A549 (cell line): ENCODE measurements around the gene ULBP3. TPM values are rescaled to one million over a fixed set of nuclear protein-coding genes. Genes with fewer than 3 reads are reported as not detected.

Source experiments
- ATAC-seq, 2 experiments: fragments of 200-7000 bp in 1 of 2; fragments of >200 bp in 1 of 2; cut with Nextera tagmentation in 1 of 2; cut with Tn5 transposase in 1 of 2; 3 replicates each; pipeline versions ENCODE4 v1.8.0 to v1.9.1; 2018 to 2020; ENCODE audit warnings: mild to moderate bottlenecking in 1 of 2, moderate library complexity in 1 of 2
- CTCF ChIA-PET: fragments of 300-600 bp; sonication (Branson Sonifier 250); formaldehyde crosslinking; extraction: SDS; loops from one replicate; lab custom pipeline; 2021; ENCODE audit warnings: antibody characterized with exemption, inconsistent platforms; lab: Yijun Ruan, JAX
- POLR2A ChIA-PET: fragments of 350-600 bp; formaldehyde crosslinking; extraction: SDS; loops from one replicate; lab custom pipeline; 2021; ENCODE audit warnings: antibody characterized with exemption, inconsistent platforms; lab: Yijun Ruan, JAX
- DNase-seq, 2 experiments: peaks; one replicate each; pipeline versions ENCODE4 v3.0.0 to v3.0.0-alpha.2; 2011 to 2016; ENCODE audit warnings: low read depth in 1 of 2, low spot score in 1 of 2
- FAIRE-seq: peaks from 2 replicates; lab custom pipeline; 2011; peaks lifted over from hg19 to GRCh38; lab: Jason Lieb, UNC
- H3K27ac ChIP-seq, 2 experiments: fragments of >200 bp; sonication (Bioruptor Twin); formaldehyde crosslinking; 3 replicates each; pipeline ENCODE4 v1.5.1; 2016 to 2017
- H3K4me1 ChIP-seq: fragments of >200 bp; sonication (Bioruptor Twin); formaldehyde crosslinking; 3 replicates; pipeline ENCODE4 v1.6.1; 2016
- H3K4me2 ChIP-seq: fragments of >200 bp; sonication (Bioruptor Twin); formaldehyde crosslinking; 3 replicates; pipeline ENCODE4 v1.6.1; 2016
- H3K4me3 ChIP-seq: fragments of >200 bp; sonication (Bioruptor Twin); formaldehyde crosslinking; 3 replicates; pipeline ENCODE4 v1.5.1; 2016
- H3K9me3 ChIP-seq: fragments of >200 bp; sonication (Bioruptor Twin); formaldehyde crosslinking; 3 replicates; pipeline ENCODE4 v1.6.1; 2016
- CHD4 ChIP-seq: fragments of 200-600 bp; sonication (generic); IDR thresholded peaks from 2 replicates; pipeline ENCODE4 v1.6.1; 2016; ENCODE audit warnings: antibody characterized with exemption, mild to moderate bottlenecking, borderline replicate concordance
- EHF ChIP-seq: fragments of 250-450 bp; sonication (Bioruptor Pico); IDR thresholded peaks from 2 replicates; pipeline ENCODE4 v1.5.0; 2020; ENCODE audit warnings: mild to moderate bottlenecking
- FOSB ChIP-seq: fragments of 250-450 bp; sonication (Bioruptor Pico); IDR thresholded peaks from 2 replicates; pipeline ENCODE4 v1.5.0; 2020; ENCODE audit warnings: mild to moderate bottlenecking, moderate library complexity
- FOSL2 ChIP-seq, 2 experiments: fragments of 450-650 bp in 1 of 2; fragments of >200 bp in 1 of 2; sonication (Bioruptor Twin) in 1 of 2; formaldehyde crosslinking; IDR thresholded peaks; 2 replicates each; pipeline versions ENCODE4 v1.5.0 to v1.6.1; 2016 to 2020; ENCODE audit warnings: mild to moderate bottlenecking in 1 of 2, moderate library complexity in 1 of 2
- HDAC2 ChIP-seq: fragments of 200-600 bp; sonication (generic); IDR thresholded peaks from 2 replicates; pipeline ENCODE4 v1.6.1; 2016
- HOXA7 ChIP-seq: fragments of 250-450 bp; sonication (Bioruptor Pico); IDR thresholded peaks from 2 replicates; pipeline ENCODE4 v1.5.0; 2020; ENCODE audit warnings: mild to moderate bottlenecking, moderate library complexity
- HOXB5 ChIP-seq: fragments of 250-450 bp; sonication (Bioruptor Pico); IDR thresholded peaks from 2 replicates; pipeline ENCODE4 v1.5.0; 2020; ENCODE audit warnings: mild to moderate bottlenecking, moderate library complexity
- KDM1A ChIP-seq: fragments of 200-600 bp; sonication (generic); IDR thresholded peaks from 2 replicates; pipeline ENCODE4 v1.6.1; 2016; ENCODE audit warnings: low read depth, mild to moderate bottlenecking
- KDM5A ChIP-seq: fragments of 200-600 bp; sonication (generic); IDR thresholded peaks from 2 replicates; pipeline ENCODE4 v1.6.1; 2016; ENCODE audit warnings: antibody characterized with exemption, mild to moderate bottlenecking
- MAZ ChIP-seq: fragments of 150-350 bp; IDR thresholded peaks from 2 replicates; pipeline ENCODE4 v1.6.1; 2014; ENCODE audit warnings: antibody characterized with exemption, low read depth, low read length, borderline replicate concordance
- MYC ChIP-seq: IDR thresholded peaks from 2 replicates; pipeline ENCODE4 v1.6.1; 2012; ENCODE audit warnings: mild to moderate bottlenecking, inconsistent platforms, low read length, improper control_type of control experiment, borderline replicate concordance
- POLR2AphosphoS2 ChIP-seq: conservative IDR thresholded peaks from 2 replicates; pipeline ENCODE4 v1.6.1; 2012; ENCODE audit warnings: low read length, improper control_type of control experiment, inconsistent platforms
- RAD21 ChIP-seq, 2 experiments: fragments of >200 bp in 1 of 2; sonication (Bioruptor Twin) in 1 of 2; formaldehyde crosslinking in 1 of 2; IDR thresholded peaks in 1 of 2; conservative IDR thresholded peaks in 1 of 2; 2 replicates in 1 of 2; 3 replicates in 1 of 2; pipeline ENCODE4 v1.6.1; 2012 to 2018; ENCODE audit warnings: inconsistent platforms in 1 of 2
- RFX5 ChIP-seq: fragments of 450-650 bp; IDR thresholded peaks from 2 replicates; pipeline ENCODE4 v1.7.1; 2014; ENCODE audit warnings: antibody characterized with exemption, mild to moderate bottlenecking, moderate library complexity
- RNF2 ChIP-seq: fragments of 200-600 bp; sonication (generic); IDR thresholded peaks from 2 replicates; pipeline ENCODE4 v1.6.1; 2016; ENCODE audit warnings: low read depth, mild to moderate bottlenecking, antibody characterized with exemption, moderate library complexity, borderline replicate concordance
- TFCP2L1 ChIP-seq: fragments of 250-450 bp; sonication (Bioruptor Pico); IDR thresholded peaks from 2 replicates; pipeline ENCODE4 v1.5.0; 2021; ENCODE audit warnings: mild to moderate bottlenecking
- TP53 ChIP-seq: fragments of 250-450 bp; sonication (Bioruptor Pico); IDR thresholded peaks from 2 replicates; pipeline ENCODE4 v1.5.0; 2021; ENCODE audit warnings: mild to moderate bottlenecking, moderate library complexity
- ZFP36 ChIP-seq: fragments of 450-650 bp; IDR thresholded peaks from 2 replicates; pipeline ENCODE4 v1.6.1; 2014; ENCODE audit warnings: borderline replicate concordance; ENCODE audit not compliant: partially characterized antibody
- ZNF302 ChIP-seq: fragments of 250-450 bp; sonication (Bioruptor Pico); IDR thresholded peaks from 2 replicates; pipeline ENCODE4 v1.9.0; 2021; ENCODE audit warnings: inconsistent platforms, mild to moderate bottlenecking, moderate library complexity
- ZSCAN20 ChIP-seq: fragments of 250-450 bp; sonication (Bioruptor Pico); IDR thresholded peaks from 2 replicates; pipeline ENCODE4 v1.8.0; 2022; ENCODE audit warnings: mild to moderate bottlenecking, moderate library complexity
- WGBS: methylation state at CpG from one replicate; pipeline ENCODE4 v1.1.6; 2017; ENCODE audit errors: missing lambda C conversion rate; 5-methylcytosine and 5-hydroxymethylcytosine counted together
- polyA plus RNA-seq, 4 experiments: library from polyadenylated mRNA; depleted of rRNA in 3 of 4; stranded (reverse); fragments of >200 nt; fragmentation: RNase III in 1 of 4; extraction: RNeasy Plus Mini Kit Qiagen cat#74134 plus additional on column Dnase treatment in 1 of 4; gene quantifications; 2 replicates in 3 of 4; 3 replicates in 1 of 4; pipeline ENCODE4 v1.2.3, GENCODE V29; 2011 to 2017
- TF ChIP-seq, protein P1 (sequence below): fragments of 450-650 bp; IDR thresholded peaks from 2 replicates; pipeline ENCODE4 v1.6.1; 2014; ENCODE audit warnings: antibody characterized with exemption
- TF ChIP-seq, protein P2 (sequence below): fragments of 250-450 bp; sonication (Bioruptor Pico); IDR thresholded peaks from 2 replicates; pipeline ENCODE4 v1.5.0; 2020; ENCODE audit warnings: low read depth, mild to moderate bottlenecking, moderate library complexity
- TF ChIP-seq, protein P3 (sequence below): fragments of >200 bp; sonication (Bioruptor Twin); formaldehyde crosslinking; IDR thresholded peaks from 3 replicates; pipeline ENCODE4 v1.5.1; 2016
- TF ChIP-seq, protein P4 (sequence below): IDR thresholded peaks from 2 replicates; pipeline ENCODE4 v1.6.1; 2012; ENCODE audit warnings: low read depth, borderline replicate concordance
- TF ChIP-seq, protein P5 (sequence below): IDR thresholded peaks from 2 replicates; pipeline ENCODE4 v1.6.1; 2012

ULBP3 gene
- polyA plus RNA-seq, 2 of the 4 experiments (the other 2 are of a cell fraction): 2.7 to 3.4 TPM

DNA sequence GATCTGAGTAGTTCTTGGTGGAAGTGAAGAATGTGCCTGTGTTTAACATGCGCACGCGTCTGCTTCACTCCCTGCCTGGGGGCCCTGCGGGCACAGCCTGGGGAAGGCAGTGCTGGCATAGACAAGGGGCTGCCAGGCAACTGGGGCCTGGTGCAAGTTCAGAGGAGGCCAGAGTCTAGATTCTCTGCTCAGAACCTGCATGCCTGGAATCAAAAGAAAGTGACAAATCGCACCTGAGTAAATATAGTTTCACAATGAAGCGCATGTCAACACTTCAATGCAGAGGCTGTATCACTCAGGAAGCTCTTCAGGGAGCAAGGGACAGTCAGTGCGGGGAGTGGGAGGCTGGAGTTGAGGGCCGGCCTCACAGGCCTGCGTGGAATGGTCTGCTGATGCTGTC lies 49.7 kb upstream of the ULBP3 start:
- H3K4me3 ChIP-seq: no peak overlapping the region
- FAIRE-seq (no peak), ATAC-seq (0 out of 6 replicates have a peak, but pooled peaks of 1 of the 2 experiments have one; percentile 24), DNase-seq (no peak)
- ChIA-PET CTCF (interaction anchor here (1.2 kb wide), 1 partner anchor 38 kb away, joined by 4 read pairs; no protein-coding TSS in a partner anchor), POLR2A (no interaction called here)
- H3K27ac ChIP-seq: no peak overlapping the region
- TF ChIP-seq TFCP2L1 (no peak), MYC (no peak), ZNF302 (CRISPR knock-in tag) (no peak), CHD4 (no peak)
- TF ChIP-seq, protein P1, sequence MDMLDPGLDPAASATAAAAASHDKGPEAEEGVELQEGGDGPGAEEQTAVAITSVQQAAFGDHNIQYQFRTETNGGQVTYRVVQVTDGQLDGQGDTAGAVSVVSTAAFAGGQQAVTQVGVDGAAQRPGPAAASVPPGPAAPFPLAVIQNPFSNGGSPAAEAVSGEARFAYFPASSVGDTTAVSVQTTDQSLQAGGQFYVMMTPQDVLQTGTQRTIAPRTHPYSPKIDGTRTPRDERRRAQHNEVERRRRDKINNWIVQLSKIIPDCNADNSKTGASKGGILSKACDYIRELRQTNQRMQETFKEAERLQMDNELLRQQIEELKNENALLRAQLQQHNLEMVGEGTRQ: no peak
- TF ChIP-seq, protein P2, sequence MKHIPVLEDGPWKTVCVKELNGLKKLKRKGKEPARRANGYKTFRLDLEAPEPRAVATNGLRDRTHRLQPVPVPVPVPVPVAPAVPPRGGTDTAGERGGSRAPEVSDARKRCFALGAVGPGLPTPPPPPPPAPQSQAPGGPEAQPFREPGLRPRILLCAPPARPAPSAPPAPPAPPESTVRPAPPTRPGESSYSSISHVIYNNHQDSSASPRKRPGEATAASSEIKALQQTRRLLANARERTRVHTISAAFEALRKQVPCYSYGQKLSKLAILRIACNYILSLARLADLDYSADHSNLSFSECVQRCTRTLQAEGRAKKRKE: no peak
- TF ChIP-seq, protein P3, sequence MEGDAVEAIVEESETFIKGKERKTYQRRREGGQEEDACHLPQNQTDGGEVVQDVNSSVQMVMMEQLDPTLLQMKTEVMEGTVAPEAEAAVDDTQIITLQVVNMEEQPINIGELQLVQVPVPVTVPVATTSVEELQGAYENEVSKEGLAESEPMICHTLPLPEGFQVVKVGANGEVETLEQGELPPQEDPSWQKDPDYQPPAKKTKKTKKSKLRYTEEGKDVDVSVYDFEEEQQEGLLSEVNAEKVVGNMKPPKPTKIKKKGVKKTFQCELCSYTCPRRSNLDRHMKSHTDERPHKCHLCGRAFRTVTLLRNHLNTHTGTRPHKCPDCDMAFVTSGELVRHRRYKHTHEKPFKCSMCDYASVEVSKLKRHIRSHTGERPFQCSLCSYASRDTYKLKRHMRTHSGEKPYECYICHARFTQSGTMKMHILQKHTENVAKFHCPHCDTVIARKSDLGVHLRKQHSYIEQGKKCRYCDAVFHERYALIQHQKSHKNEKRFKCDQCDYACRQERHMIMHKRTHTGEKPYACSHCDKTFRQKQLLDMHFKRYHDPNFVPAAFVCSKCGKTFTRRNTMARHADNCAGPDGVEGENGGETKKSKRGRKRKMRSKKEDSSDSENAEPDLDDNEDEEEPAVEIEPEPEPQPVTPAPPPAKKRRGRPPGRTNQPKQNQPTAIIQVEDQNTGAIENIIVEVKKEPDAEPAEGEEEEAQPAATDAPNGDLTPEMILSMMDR: no peak
- no peak overlapping the region for H3K4me2 ChIP-seq
- no peaks in the 10 kb centered on the region for H3K4me1 ChIP-seq
- H3K9me3 ChIP-seq: no peaks in the 10 kb centered on the region
- WGBS: 63% methylated on average over 9 of the region's 9 CpGs

DNA sequence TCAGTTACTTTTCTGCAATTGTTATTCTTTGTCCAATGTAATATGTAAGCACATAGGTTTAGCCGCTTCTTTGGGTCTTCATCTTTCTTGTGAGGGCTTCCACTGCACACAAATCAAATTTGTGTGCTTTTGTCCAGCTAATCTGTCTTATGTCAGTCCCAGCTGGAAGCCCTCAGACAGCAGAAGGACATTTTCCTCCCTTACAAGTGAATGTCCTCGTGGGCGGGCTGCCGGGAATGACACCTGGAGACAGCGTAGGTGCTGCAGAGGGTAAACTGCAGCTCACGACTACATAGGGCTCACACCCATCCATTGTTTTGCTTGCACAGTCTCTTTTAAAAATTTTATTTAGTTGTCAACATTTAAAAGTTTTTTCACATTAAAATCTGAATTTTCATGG lies 49.3 kb upstream of the ULBP3 start:
- DNase-seq (no peak), ATAC-seq (no peak), FAIRE-seq (no peak)
- no peaks in the 10 kb centered on the region for H3K9me3 ChIP-seq
- no peak for TF ChIP-seq EHF
- TF ChIP-seq HOXA7 (CRISPR knock-in tag): no peak
- TF ChIP-seq MAZ: no peak
- no peak for TF ChIP-seq ZSCAN20 (CRISPR knock-in tag)
- TF ChIP-seq TP53 (CRISPR knock-in tag): no peak
- no peak for TF ChIP-seq HOXB5 (CRISPR knock-in tag)
- TF ChIP-seq FOSB (CRISPR knock-in tag): no peak
- no peak for TF ChIP-seq POLR2AphosphoS2
- no peak for TF ChIP-seq FOSL2 (IDR thresholded peaks at IDR 0.05)
- TF ChIP-seq FOSL2 (CRISPR knock-in tag; IDR thresholded peaks at IDR 0.05): no peak
- TF ChIP-seq, protein P4, sequence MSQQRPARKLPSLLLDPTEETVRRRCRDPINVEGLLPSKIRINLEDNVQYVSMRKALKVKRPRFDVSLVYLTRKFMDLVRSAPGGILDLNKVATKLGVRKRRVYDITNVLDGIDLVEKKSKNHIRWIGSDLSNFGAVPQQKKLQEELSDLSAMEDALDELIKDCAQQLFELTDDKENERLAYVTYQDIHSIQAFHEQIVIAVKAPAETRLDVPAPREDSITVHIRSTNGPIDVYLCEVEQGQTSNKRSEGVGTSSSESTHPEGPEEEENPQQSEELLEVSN: no peak
- no peak for TF ChIP-seq HDAC2
- TF ChIP-seq, protein P5, sequence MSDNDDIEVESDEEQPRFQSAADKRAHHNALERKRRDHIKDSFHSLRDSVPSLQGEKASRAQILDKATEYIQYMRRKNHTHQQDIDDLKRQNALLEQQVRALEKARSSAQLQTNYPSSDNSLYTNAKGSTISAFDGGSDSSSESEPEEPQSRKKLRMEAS: no peak
- TF ChIP-seq ZFP36: no peak
- no peak for TF ChIP-seq CHD4
- no peak for TF ChIP-seq RAD21 (conservative IDR thresholded peaks at IDR 0.05 in 1 of 2, IDR thresholded peaks at IDR 0.05 in 1 of 2)
- no peak for TF ChIP-seq RNF2
- no peak for TF ChIP-seq KDM1A
- no peak for TF ChIP-seq KDM5A
- no peak for TF ChIP-seq RFX5
- H3K4me3 ChIP-seq: no peak overlapping the region
- no peaks in the 10 kb centered on the region for H3K4me1 ChIP-seq
- POLR2A ChIA-PET: no interaction called here
- CTCF ChIA-PET: no interaction called here
- H3K4me2 ChIP-seq: no peak overlapping the region
- no peak overlapping the region for H3K27ac ChIP-seq
- 81% methylated on average over 6 of the region's 6 CpGs for WGBS
